Uterus (tissue), 4 donors: ENCODE data around the gene MAST2. TPM values are rescaled to one million over a fixed set of nuclear protein-coding genes. Genes with fewer than 3 reads are reported as not detected.

Experiments used
- DNase-seq, 2 donors: peaks; one replicate each; pipeline ENCODE4 v3.0.0-alpha.2; 2019 to 2020
- H3K27ac ChIP-seq, 2 donors: fragments of 200-600 bp; sonication (generic); 1 replicate in 1 of 2; 2 replicates in 1 of 2; pipeline ENCODE4 v1.5.1; 2016 to 2018
- H3K27me3 ChIP-seq, 2 donors: fragments of 200-600 bp; sonication (generic); one replicate each; pipeline ENCODE4 v1.5.1; 2018 to 2019; ENCODE audit warnings: control low read depth in 1 of 2
- H3K36me3 ChIP-seq, 2 donors: fragments of 200-600 bp; sonication (generic); one replicate each; pipeline ENCODE4 v1.5.1; 2019; ENCODE audit warnings: control low read depth in 1 of 2
- H3K4me1 ChIP-seq, 2 donors: fragments of 200-600 bp; sonication (generic); one replicate each; pipeline ENCODE4 v1.5.1; 2018 to 2019; ENCODE audit warnings: control low read depth in 1 of 2
- H3K4me3 ChIP-seq, 2 donors: fragments of 200-600 bp; sonication (generic); 1 replicate in 1 of 2; 2 replicates in 1 of 2; pipeline ENCODE4 v1.5.1; 2018 to 2019; ENCODE audit warnings: mild to moderate bottlenecking in 1 of 2
- H3K9me3 ChIP-seq, 2 donors: fragments of 200-600 bp; sonication (generic); one replicate each; pipeline ENCODE4 v1.5.1; 2019; ENCODE audit warnings: control low read depth in 1 of 2
- POLR2A ChIP-seq, 2 donors: fragments of 450-650 bp; IDR thresholded peaks; one replicate each; pipeline ENCODE4 v1.6.1; 2016; ENCODE audit warnings: antibody characterized with exemption in 2 of 2, mild to moderate bottlenecking in 1 of 2, moderate library complexity in 1 of 2
- intact Hi-C: fragments of 100-400 bp; cut with DNase I; formaldehyde crosslinking; loops from one replicate; pipeline ENCODE4 v1.15.1; 2023; ENCODE audit warnings: low total_unique reads
- total RNA-seq, 4 donors: library from RNA; depleted of rRNA in 3 of 4; stranded (reverse); fragments of >200 nt in 3 of 4; gene quantifications; one replicate each; pipeline versions ENCODE4 v1.1.0 to v1.2.4, GENCODE V29; 2014 to 2023
- TF ChIP-seq, protein P1 (sequence below), 4 experiments: fragments of 200-600 bp in 2 of 4; fragments of 450-650 bp in 2 of 4; sonication (generic) in 2 of 4; IDR thresholded peaks; one replicate each; pipeline ENCODE4 v1.5.1; 2016 to 2019; ENCODE audit warnings: antibody characterized with exemption in 4 of 4, mild to moderate bottlenecking in 2 of 4, moderate library complexity in 1 of 4
- donor health status: DM: yes; HTN: yes; CAD: no.

Gene MAST2
- total RNA-seq, 4 donors from 2014 or later: 12.8 to 52.1 (median 36.3) TPM

DNA sequence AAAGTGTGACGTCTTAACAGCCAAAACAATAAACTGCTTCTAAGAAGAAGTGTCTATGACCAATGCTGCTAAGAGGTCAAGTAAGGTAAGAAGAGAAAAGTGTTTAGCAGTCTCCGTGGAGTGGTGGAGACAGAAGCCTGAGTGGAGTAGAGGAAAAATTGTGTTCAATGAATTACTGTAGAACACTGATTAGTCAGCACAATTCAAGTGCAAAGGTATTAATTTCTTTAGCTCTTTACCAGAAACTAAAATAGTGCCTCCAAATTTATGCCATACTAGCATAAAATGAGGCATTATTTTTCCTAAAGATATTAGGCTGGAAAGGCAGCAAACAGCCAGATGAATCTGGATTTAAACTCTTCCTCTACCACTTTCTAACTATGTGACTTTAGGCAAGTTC is 272.9 kb downstream of the MAST2 start:
- no peaks in the 10 kb centered on the region for H3K4me1 ChIP-seq
- no peak for DNase-seq
- TF ChIP-seq POLR2A (IDR thresholded peaks at IDR 0.05): no peak
- TF ChIP-seq, protein P1, sequence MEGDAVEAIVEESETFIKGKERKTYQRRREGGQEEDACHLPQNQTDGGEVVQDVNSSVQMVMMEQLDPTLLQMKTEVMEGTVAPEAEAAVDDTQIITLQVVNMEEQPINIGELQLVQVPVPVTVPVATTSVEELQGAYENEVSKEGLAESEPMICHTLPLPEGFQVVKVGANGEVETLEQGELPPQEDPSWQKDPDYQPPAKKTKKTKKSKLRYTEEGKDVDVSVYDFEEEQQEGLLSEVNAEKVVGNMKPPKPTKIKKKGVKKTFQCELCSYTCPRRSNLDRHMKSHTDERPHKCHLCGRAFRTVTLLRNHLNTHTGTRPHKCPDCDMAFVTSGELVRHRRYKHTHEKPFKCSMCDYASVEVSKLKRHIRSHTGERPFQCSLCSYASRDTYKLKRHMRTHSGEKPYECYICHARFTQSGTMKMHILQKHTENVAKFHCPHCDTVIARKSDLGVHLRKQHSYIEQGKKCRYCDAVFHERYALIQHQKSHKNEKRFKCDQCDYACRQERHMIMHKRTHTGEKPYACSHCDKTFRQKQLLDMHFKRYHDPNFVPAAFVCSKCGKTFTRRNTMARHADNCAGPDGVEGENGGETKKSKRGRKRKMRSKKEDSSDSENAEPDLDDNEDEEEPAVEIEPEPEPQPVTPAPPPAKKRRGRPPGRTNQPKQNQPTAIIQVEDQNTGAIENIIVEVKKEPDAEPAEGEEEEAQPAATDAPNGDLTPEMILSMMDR (IDR thresholded peaks at IDR 0.05): no peak
- no peak overlapping the region for H3K4me3 ChIP-seq
- intact Hi-C loops: no loop called here
- no peaks in the 10 kb centered on the region for H3K9me3 ChIP-seq
- H3K36me3 ChIP-seq: no peaks in the 10 kb centered on the region
- H3K27me3 ChIP-seq: no peaks in the 10 kb centered on the region
- no peak overlapping the region for H3K27ac ChIP-seq

DNA sequence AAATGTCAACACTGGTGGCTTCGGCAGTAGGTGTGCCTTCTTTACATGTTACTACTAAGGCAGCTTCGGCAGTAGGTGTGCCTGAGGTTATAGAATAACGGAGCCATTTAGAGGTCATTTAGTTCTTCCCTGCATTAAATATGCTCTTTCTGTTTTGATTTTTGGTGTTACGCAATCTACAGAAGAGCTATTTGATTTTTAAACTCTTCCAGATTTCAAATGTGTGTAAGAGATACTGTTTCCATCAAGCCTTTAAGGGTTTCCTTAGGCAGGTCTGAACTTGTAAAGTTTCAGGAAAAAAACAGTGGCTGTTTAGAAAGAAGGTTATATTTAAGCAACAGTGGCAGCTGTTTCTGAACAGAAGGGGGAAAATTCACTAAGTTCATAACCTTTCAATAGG is 274.2 kb downstream of the MAST2 start:
- no peak for DNase-seq
- TF ChIP-seq, protein P1 (IDR thresholded peaks at IDR 0.05): no peak
- TF ChIP-seq POLR2A (IDR thresholded peaks at IDR 0.05): no peak
- H3K36me3 ChIP-seq: no peaks in the 10 kb centered on the region
- H3K27me3 ChIP-seq: no peaks in the 10 kb centered on the region
- intact Hi-C loops: no loop called here
- no peak overlapping the region for H3K4me3 ChIP-seq
- H3K27ac ChIP-seq: no peak overlapping the region
- H3K4me1 ChIP-seq: no peaks in the 10 kb centered on the region
- H3K9me3 ChIP-seq: no peaks in the 10 kb centered on the region

DNA sequence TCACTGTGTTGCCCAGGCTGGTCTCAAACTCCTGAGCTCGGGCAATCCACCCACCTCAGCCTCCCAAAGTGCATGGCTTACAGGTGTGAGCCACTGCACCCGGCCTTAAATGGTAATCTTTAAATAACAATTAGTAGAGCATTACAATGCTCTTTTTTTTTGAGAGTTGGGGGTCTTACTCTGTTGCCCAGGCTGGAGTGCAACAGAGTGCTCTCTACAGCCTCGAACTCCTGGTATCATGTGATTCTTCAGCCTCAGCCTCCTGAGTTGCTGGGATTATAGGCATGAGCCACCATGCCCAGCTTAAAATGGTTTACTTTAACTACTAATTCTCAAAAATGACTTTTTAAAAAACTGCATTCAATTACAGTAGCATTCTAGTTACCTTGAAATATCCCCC is 276.8 kb downstream of the MAST2 start:
- Histone ChIP-seq H3K27me3 (no peaks in the 10 kb centered on the region), H3K4me3 (no peak overlapping the region), H3K4me1 (no peaks in the 10 kb centered on the region), H3K27ac (no peak overlapping the region), H3K9me3 (no peaks in the 10 kb centered on the region), H3K36me3 (no peaks in the 10 kb centered on the region)
- intact Hi-C loops: no loop called here
- TF ChIP-seq, protein P1 (IDR thresholded peaks at IDR 0.05): no peak
- no peak for TF ChIP-seq POLR2A (IDR thresholded peaks at IDR 0.05)
- DNase-seq: no peak

DNA sequence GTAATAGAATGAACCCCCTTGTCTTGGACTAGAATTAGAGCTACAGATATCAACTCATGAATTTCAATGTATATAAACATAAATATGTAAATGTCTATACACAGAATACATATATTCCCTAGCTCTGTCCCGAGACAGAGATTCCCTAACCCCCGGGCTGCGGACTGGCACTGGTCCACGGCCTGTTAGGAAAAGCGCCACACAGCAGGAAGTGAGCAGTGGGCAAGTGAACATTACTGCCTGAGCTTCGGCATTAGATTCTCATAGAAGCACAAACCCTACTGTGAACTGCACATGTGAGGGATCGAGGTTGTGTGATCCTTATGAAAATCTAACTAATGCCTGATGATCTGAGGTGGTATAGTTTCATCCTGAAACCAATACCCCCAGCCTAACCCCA is 277.8 kb downstream of the MAST2 start:
- TF ChIP-seq, protein P1 (IDR thresholded peaks at IDR 0.05): no peak
- no peak for TF ChIP-seq POLR2A (IDR thresholded peaks at IDR 0.05)
- no peak for DNase-seq
- Histone ChIP-seq H3K9me3 (no peaks in the 10 kb centered on the region), H3K27ac (peak overlapping the region in 1 of 2 donors; percentile 43), H3K36me3 (no peaks in the 10 kb centered on the region), H3K4me3 (no peak overlapping the region), H3K27me3 (no peaks in the 10 kb centered on the region), H3K4me1 (no peaks in the 10 kb centered on the region)
- intact Hi-C loops: no loop called here

DNA sequence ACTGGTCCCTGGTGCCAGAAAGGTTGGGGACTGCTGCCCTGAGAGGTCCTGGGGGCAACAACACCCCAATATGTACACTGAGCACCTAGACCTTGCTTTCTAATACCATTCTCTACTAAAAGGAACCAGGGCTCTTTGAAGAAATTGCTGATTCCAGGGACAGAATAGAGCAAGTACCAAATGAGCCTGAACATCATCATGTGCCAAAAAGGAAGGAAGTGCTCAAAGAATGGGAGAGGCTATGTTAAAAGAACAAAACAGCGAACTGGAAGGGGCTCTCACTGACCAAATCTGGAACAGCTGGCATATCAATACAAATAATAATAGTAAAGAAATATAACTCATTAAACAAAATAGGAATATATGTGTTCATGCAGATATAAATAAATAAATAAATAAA is 278.2 kb downstream of the MAST2 start:
- Histone ChIP-seq H3K4me3 (no peak overlapping the region), H3K9me3 (no peaks in the 10 kb centered on the region), H3K4me1 (no peaks in the 10 kb centered on the region), H3K27ac (peak overlapping the region in 1 of 2 donors; percentile 43), H3K36me3 (no peaks in the 10 kb centered on the region), H3K27me3 (no peaks in the 10 kb centered on the region)
- no peak for DNase-seq
- intact Hi-C loops: no loop called here
- no peak for TF ChIP-seq POLR2A (IDR thresholded peaks at IDR 0.05)
- TF ChIP-seq, protein P1 (IDR thresholded peaks at IDR 0.05): no peak
